H7 (cell line): Measurements from ENCODE around the gene MAN1C1. TPM values are rescaled to one million over a fixed set of nuclear protein-coding genes. Genes with fewer than 3 reads are reported as not detected.
"Not testable (repeated sequence)": the region's sequence is repeated elsewhere in the genome, so short reads cannot be mapped to it uniquely, and the experiment has no call there.

Source experiments
- DNase-seq: peaks from one replicate; pipeline ENCODE4 v3.0.0; 2012
- H3K27me3 ChIP-seq: 2 replicates; pipeline ENCODE4 v1.6.0; 2011; ENCODE audit warnings: mild to moderate bottlenecking, low read length; ENCODE audit not compliant: control insufficient read depth, insufficient read depth
- H3K36me3 ChIP-seq: replicated peaks from 2 replicates; pipeline ENCODE4 v1.5.1; 2011; ENCODE audit warnings: low read length; ENCODE audit not compliant: control insufficient read depth, insufficient read depth
- H3K4me3 ChIP-seq: 2 replicates; pipeline ENCODE4 v1.5.1; 2011; ENCODE audit warnings: low read depth, mild to moderate bottlenecking, control low read depth, low read length, moderate library complexity; ENCODE audit not compliant: insufficient read depth
- total RNA-seq: library from RNA; depleted of rRNA; stranded (reverse); fragments of >200 nt; shearing (Covaris generic); gene quantifications from 2 replicates; pipeline ENCODE4 v1.2.3, GENCODE V29; 2014

Gene MAN1C1
- total RNA-seq, 1 experiment from 2014 or later = 19.5 TPM

DNA sequence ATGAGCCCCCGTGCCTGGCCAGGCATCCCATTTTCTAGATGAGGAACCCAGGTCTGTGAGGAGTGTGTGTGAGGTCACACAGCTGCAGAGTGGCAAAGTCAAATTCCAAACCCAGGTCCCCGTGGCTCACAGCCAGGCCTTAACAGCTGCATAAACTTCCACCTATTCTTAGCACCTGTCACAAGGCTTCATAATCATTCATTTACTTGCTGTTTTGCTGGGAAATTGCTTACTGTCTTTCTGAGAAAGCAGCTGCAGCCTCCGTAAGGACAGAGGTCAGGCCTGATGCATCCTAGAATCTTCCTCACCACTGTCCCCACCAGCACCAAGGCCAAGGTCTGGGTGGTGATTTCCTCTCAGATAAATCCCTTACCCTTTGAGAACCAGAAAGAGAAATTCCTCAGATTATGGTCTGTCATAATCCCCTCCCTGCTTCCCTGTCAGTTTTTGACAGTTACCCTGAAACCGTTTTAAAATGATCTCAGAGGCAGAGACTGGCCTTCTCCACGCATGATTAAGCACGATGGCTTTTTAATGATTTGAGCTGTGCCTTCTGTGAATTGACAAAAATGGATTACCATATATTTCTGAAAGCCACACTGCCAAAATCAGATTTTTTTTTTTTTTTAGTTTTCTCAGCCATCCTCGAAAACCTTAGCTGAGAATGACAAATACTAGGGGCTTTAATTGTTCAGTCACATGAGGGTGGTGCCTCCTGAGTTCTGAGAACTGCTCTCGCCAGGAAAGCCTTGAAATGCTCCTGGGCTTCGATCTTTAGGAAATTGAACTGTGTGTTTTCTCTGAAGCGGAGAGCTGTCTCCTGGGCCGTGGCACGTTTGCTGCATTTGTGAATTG lies 113.4 kb downstream of the MAN1C1 start:
- Histone ChIP-seq H3K27me3 (no peaks in the 10 kb centered on the region), H3K36me3 (no peaks in the 10 kb centered on the region), H3K4me3 (no peak overlapping the region)
- peak; percentile 5 for DNase-seq

- Histone ChIP-seq H3K36me3 (no peaks in the 10 kb centered on the region), H3K4me3 (no peak overlapping the region), H3K27me3 (no peaks in the 10 kb centered on the region)
- no peak for DNase-seq
Measured at GRCh38 chr1:25731148-25731547, 114.6 kb downstream of the MAN1C1 start.

DNA sequence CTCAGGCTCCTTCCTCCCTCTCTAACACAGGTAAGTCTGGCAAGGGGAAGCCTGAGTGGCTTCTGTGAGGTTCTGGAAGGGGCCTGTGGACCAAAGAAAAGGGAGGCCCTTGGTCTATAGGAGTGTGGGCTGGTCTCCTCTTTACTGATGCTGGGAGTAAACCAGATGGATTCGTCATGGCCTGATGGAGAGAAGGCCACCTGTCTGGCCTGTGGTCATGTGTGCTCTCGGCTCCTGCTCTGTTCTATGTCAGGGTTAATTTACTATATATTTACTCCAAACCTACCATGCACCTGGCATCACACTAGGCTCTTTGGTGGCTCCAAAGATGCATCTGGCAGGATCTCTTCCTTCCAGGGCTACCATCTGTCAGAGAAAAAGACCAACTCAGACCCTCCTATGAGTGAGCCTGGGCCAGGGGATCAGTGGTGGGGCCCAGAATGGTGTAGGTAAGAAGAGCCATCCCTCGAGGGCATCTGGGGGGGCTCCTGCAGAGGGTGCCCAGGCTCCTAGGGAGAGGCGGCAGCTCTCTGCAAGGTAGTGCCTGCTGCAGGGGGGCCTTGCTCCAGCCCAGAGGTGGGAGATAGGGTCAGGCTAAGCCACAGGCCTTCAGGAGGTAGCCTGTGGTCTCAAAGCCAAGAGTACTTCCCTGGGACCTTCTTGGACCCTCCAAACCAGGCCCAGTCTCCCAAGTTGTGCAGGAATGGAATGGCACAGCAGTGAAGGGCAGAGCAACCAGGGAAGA lies 115.2 kb downstream of the MAN1C1 start:
- Histone ChIP-seq H3K36me3 (no peaks in the 10 kb centered on the region), H3K27me3 (no peaks in the 10 kb centered on the region), H3K4me3 (no peak overlapping the region)
- DNase-seq = peak; percentile 10

DNA sequence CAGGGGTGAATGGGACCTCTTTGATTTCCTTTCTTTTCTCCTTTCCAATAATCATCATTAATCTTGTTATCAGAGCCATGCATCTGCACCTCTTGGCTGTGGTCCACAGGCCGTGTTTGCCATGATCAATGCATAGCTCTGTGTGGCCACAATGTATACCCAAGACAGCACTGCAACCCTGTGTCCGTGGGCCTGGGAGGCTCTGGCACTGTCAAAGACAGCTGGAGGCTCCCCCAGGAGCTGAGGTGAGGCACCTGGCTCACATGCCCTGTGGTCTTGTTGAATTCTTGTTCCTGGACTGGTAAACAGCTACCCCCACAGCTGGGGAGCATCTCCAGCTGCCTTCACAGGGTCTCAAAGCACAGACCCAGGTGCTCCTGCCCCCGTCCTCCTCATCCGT lies 116.2 kb downstream of the MAN1C1 start:
- DNase-seq = peak; percentile 12
- Histone ChIP-seq H3K27me3 (no peaks in the 10 kb centered on the region), H3K36me3 (no peaks in the 10 kb centered on the region), H3K4me3 (no peak overlapping the region)

GRCh38 chr1:25733271-25733670 lies 116.7 kb downstream of the MAN1C1 start:
- DNase-seq = peak; percentile 15
- no peak overlapping the region for H3K4me3 ChIP-seq
- no peaks in the 10 kb centered on the region for H3K36me3 ChIP-seq
- H3K27me3 ChIP-seq = no peaks in the 10 kb centered on the region

GRCh38 chr1:25734991-25735390 lies 118.4 kb downstream of the MAN1C1 start:
- DNase-seq, H3K4me3 ChIP-seq, H3K27me3 ChIP-seq, H3K36me3 ChIP-seq: not testable (repeated sequence)

- DNase-seq = no peak
- H3K4me3 ChIP-seq = no peak overlapping the region
- no peaks in the 10 kb centered on the region for H3K36me3 ChIP-seq
- H3K27me3 ChIP-seq = no peaks in the 10 kb centered on the region
Measured at GRCh38 chr1:25735956-25736529, 119.5 kb downstream of the MAN1C1 start.

DNA sequence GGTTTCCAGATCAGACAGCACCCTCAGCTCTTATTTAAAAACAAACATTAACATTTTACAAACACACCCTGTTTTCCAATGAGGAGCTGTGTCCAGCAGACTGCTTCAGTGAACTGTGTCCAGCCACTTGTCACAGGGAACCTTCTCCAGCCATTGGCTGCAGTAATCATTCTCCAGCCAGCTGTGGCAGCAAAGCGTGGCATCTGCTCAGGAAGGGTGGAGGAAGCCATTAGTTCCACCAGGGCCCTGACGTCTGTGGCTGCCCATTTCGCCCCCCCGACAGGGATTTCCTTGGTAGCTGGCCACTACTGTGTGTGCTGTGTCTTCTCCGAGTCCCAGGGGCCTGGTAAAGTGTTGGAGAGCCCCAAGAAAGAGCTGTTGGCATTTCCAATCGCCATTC lies 120.5 kb downstream of the MAN1C1 start:
- H3K27me3 ChIP-seq = no peaks in the 10 kb centered on the region
- H3K4me3 ChIP-seq = no peak overlapping the region
- no peaks in the 10 kb centered on the region for H3K36me3 ChIP-seq
- peak; percentile 3 for DNase-seq

- Histone ChIP-seq H3K36me3 (no peaks in the 10 kb centered on the region), H3K4me3 (no peak overlapping the region), H3K27me3 (no peaks in the 10 kb centered on the region)
- DNase-seq = no peak
Measured at GRCh38 chr1:25738499-25738898, 121.9 kb downstream of the MAN1C1 start.

GRCh38 chr1:25739341-25739740 lies 122.8 kb downstream of the MAN1C1 start:
- Histone ChIP-seq H3K36me3 (no peaks in the 10 kb centered on the region), H3K4me3 (no peak overlapping the region), H3K27me3 (no peaks in the 10 kb centered on the region)
- DNase-seq = no peak

GRCh38 chr1:25740071-25740470 lies 123.5 kb downstream of the MAN1C1 start:
- no peaks in the 10 kb centered on the region for H3K27me3 ChIP-seq
- H3K4me3 ChIP-seq = no peak overlapping the region
- DNase-seq = no peak
- no peaks in the 10 kb centered on the region for H3K36me3 ChIP-seq

GRCh38 chr1:25742316-25742715 lies 125.7 kb downstream of the MAN1C1 start:
- H3K4me3 ChIP-seq = no peak overlapping the region
- H3K27me3 ChIP-seq = no peaks in the 10 kb centered on the region
- no peaks in the 10 kb centered on the region for H3K36me3 ChIP-seq
- no peak for DNase-seq

DNA sequence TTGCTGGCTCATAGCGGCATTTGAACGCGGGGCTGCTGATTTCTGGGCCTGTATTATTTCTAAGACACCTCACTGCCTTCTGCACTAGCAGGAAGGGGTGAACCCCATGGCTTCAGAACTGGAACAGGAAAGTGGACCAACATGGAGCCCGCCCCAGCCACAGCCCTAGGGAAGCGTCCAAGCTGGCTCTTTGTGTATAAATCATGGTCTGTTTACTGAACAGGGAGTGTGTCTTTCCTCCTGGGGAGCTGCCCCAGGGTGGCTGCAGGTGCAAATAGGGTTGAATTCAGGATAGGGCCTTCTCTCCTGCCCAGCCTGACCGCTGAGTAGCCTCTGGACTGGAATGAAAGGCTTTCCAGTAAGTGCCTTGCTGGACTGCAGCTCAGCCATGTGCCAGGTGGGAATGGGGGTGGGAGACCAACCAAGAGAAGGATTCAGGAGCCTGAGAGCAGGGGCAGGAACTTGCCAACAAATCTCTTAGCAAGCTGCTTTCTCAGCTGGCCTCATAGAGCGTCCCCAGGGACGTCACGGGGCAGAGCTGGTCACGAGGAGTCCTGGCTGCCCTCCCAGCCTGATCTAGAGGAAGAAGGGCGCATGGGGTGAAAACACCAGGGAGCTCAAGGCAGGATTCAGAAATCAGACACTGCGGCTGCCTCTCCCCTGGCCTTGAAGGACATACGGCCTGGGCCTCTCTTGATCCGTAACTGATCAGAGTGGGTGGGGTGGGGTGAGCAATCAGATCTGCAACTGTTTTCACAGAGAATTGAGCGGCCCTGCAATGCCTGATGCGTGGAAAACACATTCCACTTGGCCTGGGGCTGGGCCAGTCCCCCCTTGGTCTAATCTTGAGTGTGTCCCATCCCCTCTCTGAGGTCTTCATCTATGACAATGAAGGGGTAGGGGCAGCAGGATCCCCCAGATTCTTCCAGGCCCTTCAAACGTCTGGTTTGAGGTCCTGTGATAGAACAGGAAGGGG lies 126.9 kb downstream of the MAN1C1 start:
- no peaks in the 10 kb centered on the region for H3K36me3 ChIP-seq
- no peak overlapping the region for H3K4me3 ChIP-seq
- DNase-seq = no peak
- H3K27me3 ChIP-seq = no peaks in the 10 kb centered on the region

GRCh38 chr1:25744140-25744581 lies 127.6 kb downstream of the MAN1C1 start:
- no peaks in the 10 kb centered on the region for H3K36me3 ChIP-seq
- H3K4me3 ChIP-seq = no peak overlapping the region
- no peaks in the 10 kb centered on the region for H3K27me3 ChIP-seq
- DNase-seq = peak; percentile 86
